HG02938 (cell line): ENCODE measurements around the gene APOA5.
A peak's percentile ranks its signal among the peaks of the same experiment; 100 is the strongest.
"Not testable (repeated sequence)": the region's sequence is repeated elsewhere in the genome, so short reads cannot be mapped to it uniquely, and the experiment has no call there.

ENCODE experiments used
- ATAC-seq: cut with Tn5 transposase; IDR thresholded peaks from one replicate; pipeline ENCODE4 v1.9.1; 2021; ENCODE audit warnings: mild to moderate bottlenecking, moderate library complexity; ENCODE audit not compliant: unreplicated experiment

The APOA5 gene

GRCh38 chr11:116801662-116802061, 10.0 kb upstream of the APOA5 start:
- not testable (repeated sequence) for ATAC-seq

- ATAC-seq = no peak
These were observed 8.9 kb upstream of the APOA5 start for GRCh38 chr11:116800610-116801009.

- no peak for ATAC-seq
These were observed 6.7 kb upstream of the APOA5 start for GRCh38 chr11:116798368-116798767.

GRCh38 chr11:116797816-116798215, 6.1 kb upstream of the APOA5 start:
- no peak for ATAC-seq

GRCh38 chr11:116796548-116796947, 4.9 kb upstream of the APOA5 start:
- ATAC-seq = no peak

DNA sequence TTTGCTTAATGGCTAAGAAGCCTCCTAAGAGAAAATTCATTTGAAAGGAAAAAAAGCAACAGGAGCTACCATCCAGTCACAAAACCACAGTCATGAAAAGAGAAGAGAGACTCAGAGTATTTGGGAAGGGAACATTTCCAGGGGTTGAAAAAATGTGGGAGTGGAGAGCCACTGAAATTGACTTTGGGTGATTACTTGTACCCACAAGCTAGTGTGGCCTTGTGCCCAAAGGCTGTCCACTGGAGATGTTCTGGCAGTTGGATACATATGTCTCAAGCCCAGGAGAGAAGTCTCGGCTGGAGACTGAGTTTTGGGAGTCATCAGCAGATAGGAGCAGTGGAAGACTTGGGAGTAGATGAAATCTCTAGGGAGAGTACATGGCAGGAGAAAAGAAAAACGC, 3.2 kb upstream of the APOA5 start:
- no peak for ATAC-seq

- no peak for ATAC-seq
These were observed 2.1 kb upstream of the APOA5 start for GRCh38 chr11:116793772-116794097.

- ATAC-seq = no peak
These were observed 1.4 kb upstream of the APOA5 start for GRCh38 chr11:116792869-116793771.

DNA sequence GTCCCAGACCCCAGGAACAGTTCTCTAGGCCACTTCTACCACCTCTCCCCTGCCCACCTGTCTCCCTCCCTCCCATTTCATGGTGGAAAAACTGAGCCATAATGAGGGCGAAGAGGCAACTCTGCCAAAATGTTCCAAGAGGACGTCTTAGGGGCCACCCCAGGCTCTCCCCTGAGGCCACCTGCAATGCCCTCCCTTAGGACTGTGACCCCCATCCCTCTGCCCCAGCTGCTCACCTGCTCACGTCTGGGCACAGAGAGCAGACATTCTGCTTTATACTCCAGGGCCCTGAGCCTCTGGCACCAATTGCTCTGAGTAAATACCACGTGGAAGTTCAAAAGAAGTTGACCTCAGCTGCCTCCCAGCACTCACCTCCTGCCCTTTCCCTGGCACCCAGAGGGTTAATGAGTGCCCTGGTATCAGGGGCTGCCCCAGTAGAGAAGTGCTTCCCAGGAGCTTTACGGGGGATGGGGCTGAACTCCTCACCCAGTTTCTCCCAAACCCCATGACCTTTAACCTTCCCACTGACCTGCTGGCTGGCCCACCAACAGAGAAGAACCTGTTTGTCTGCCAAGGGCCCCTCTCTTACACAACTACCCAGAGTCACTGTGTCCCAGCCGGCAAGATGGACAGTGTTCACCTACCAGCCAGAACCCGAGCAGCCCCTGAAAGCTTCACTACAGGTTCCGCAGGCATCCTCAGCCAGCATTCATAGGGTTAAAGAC, 627 bp upstream of the APOA5 start:
- ATAC-seq = no peak

GRCh38 chr11:116791002-116791812, 472 bp downstream of the APOA5 start:
- no peak for ATAC-seq

DNA sequence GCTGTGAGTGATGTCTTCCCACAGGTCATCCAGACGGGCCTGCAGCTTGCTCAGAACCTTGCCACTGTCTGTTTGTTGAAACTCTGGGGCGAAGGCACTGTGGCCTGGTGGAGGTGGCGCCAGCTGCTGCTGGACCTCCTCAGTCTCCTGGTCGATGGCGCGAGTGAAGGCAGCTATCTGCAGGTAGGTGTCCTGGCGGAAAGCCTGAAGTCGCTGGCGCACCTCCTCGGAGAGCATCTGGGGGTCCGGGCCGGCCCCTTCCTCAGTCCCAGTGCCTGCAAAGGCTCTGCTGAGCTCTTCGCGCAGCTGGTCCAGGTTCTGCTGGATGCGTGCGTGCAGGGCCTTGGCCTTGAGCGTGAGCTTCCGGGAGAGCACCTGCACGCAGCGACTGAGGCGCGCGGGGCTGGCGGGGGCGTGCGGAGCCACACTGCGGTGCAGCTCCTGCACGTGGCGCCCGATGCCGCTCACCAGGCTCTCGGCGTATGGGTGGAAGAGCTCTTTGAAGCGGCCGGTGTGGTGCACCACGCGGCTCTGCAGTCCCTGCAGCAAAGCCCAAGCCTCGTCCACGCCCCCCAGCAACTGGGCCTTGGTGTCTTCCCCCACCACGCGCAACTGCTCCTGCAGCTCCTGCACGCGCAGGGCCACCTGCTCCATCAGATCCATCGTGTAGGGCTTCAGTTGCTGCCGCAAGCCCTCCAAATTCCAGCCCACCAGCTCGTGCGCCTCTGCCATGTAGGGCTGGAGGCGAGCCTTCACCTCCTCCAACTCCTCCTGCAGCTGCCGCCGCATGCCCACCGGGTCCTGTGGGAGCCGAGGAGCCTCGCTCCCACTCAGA, 1.3 kb downstream of the APOA5 start:
- no peak for ATAC-seq

DNA sequence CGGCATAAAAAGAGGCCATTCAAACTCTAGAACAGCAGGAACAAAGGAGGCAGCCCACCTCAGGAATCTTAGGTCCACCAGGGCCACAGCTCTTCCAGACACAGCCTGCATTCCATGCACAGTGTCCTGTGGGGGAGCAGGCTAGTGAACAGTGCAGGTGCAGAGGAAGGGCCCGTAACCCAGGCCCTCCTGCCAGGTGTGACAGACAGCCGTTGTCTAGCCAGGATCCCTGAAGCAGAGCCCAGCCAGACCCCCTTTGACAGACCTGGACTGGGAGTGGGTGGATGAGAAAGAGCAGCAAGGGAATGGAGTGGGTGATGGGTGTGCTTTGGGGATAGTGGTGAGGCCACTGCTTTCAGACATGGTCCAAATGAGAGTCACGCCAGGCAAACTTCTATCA, 2.7 kb downstream of the APOA5 start:
- ATAC-seq = no peak

- ATAC-seq = no peak
These were observed 3.1 kb downstream of the APOA5 start for GRCh38 chr11:116788534-116788933.

- peak; percentile 82 for ATAC-seq
These were observed 3.7 kb downstream of the APOA5 start, which contains the start of gene ZPR1 for GRCh38 chr11:116787786-116788486. Gene ZPR1 (minus strand): TSS chr11:116788023. CDS start chr11:116787990, 33 bp downstream.

DNA sequence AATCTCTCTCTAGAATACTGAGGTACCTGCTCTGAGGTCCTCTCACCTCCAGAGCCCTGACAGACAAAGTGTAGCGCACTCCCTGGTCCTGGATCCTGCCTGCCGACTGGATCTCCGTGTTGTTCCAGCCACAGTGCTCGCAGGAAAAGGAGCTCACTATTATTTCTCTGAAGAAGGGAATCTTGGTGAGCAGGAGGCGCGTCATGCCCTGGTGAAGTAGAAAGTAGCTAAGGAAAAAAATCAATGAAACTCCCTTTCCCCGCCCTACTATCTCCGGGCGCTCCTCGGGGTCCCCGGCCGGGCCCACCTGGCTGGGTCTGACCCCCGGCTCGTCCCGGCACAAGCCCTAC, 4.3 kb downstream of the APOA5 start:
- ATAC-seq = no peak

- no peak for ATAC-seq
These were observed 4.7 kb downstream of the APOA5 start for GRCh38 chr11:116786966-116787365.

DNA sequence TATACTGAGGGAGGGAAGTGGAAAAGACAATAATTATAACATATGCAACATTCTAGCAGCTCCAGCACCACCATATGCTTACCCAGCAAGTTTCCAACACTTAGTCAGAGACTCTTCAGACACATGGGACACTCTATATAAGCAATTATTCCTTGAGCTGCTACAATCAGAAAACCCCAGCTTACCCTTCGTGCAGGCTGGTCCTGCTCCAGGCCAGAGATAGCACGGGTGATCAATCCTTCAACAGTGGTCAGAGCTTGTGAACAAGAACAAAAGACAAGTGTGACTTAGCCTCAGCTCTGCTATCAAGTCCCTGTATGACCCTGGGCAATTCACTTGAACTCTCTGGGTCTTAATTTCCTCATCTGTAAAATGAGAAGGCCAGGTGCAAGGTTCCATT, 5.4 kb downstream of the APOA5 start:
- no peak for ATAC-seq

DNA sequence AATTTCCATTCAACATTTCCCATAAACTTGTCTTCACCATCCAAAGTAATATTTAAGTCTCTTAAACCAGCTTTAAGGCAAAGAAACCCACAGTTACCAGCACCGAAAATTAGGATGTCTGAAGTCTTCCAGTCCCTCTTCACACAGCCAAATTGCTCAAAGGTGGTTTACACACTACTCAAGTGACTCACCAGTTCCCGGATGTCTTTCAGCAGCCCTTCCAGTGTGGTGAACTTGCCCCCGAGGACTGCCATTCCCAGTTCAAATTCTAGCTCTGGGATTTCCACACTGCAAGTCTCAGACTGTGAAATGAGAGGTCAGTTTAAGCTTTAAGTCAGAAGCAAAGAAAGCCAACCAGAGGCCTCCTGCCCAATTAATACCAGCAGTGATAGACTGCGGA, 9.0 kb downstream of the APOA5 start:
- no peak for ATAC-seq

GRCh38 chr11:116778556-116778955, 13.1 kb downstream of the APOA5 start:
- ATAC-seq = no peak

- no peak for ATAC-seq
These were observed 14.6 kb downstream of the APOA5 start for GRCh38 chr11:116777056-116777455.
